ENCODE measurements around the gene COMMD9. TPM values are rescaled to one million over a fixed set of nuclear protein-coding genes. Genes with fewer than 3 reads are reported as not detected.

Gene COMMD9
- total RNA-seq, 1 donor from 2014 or later: 53.5 TPM

- DNase-seq (ENCODE audit: low spot score in 2 of 2, unreplicated experiment in 2 of 2): no peak
These were observed 17.7 kb upstream of the COMMD9 start for GRCh38 chr11:36306888-36307287.

GRCh38 chr11:36305047-36305446, 15.8 kb upstream of the COMMD9 start:
- H3K27ac Mint-ChIP-seq: no peak overlapping the region
- H3K9me3 Mint-ChIP-seq: no peaks in the 10 kb centered on the region
- H3K27me3 Mint-ChIP-seq (ENCODE audit: low read depth): peaks cover 3% of the 10 kb centered on the region
- no peaks in the 10 kb centered on the region for H3K36me3 Mint-ChIP-seq
- no peaks in the 10 kb centered on the region for H3K4me1 Mint-ChIP-seq
- no peak for TF ChIP-seq CTCF (IDR thresholded peaks at IDR 0.05; ENCODE audit: unreplicated experiment)
- no peak for DNase-seq (ENCODE audit: low spot score in 2 of 2, unreplicated experiment in 2 of 2)
- H3K4me3 Mint-ChIP-seq: no peak overlapping the region

More at GRCh38 chr11:36306888-36307287, 17.7 kb upstream of the COMMD9 start:
- Mint-ChIP-seq H3K36me3 (no peaks in the 10 kb centered on the region), H3K4me3 (no peak overlapping the region), H3K27me3 (ENCODE audit: low read depth) (no peaks in the 10 kb centered on the region), H3K4me1 (no peaks in the 10 kb centered on the region), H3K9me3 (no peaks in the 10 kb centered on the region), H3K27ac (no peak overlapping the region)
- TF ChIP-seq CTCF (IDR thresholded peaks at IDR 0.05; ENCODE audit: unreplicated experiment): peak; percentile 63

GRCh38 chr11:36304351-36304750, 15.1 kb upstream of the COMMD9 start:
- no peak overlapping the region for H3K27ac Mint-ChIP-seq
- TF ChIP-seq CTCF (IDR thresholded peaks at IDR 0.05; ENCODE audit: unreplicated experiment): no peak
- H3K9me3 Mint-ChIP-seq: no peaks in the 10 kb centered on the region
- H3K4me3 Mint-ChIP-seq: no peak overlapping the region
- H3K4me1 Mint-ChIP-seq: no peaks in the 10 kb centered on the region
- DNase-seq (ENCODE audit: low spot score in 2 of 2, unreplicated experiment in 2 of 2): no peak
- peaks cover 3% of the 10 kb centered on the region for H3K27me3 Mint-ChIP-seq (ENCODE audit: low read depth)
- no peaks in the 10 kb centered on the region for H3K36me3 Mint-ChIP-seq

- H3K4me3 Mint-ChIP-seq: no peak overlapping the region
- H3K9me3 Mint-ChIP-seq: no peaks in the 10 kb centered on the region
- no peak for DNase-seq (ENCODE audit: low spot score in 2 of 2, unreplicated experiment in 2 of 2)
- H3K27me3 Mint-ChIP-seq (ENCODE audit: low read depth): peaks cover 9% of the 10 kb centered on the region
- no peak overlapping the region for H3K27ac Mint-ChIP-seq
- no peak for TF ChIP-seq CTCF (IDR thresholded peaks at IDR 0.05; ENCODE audit: unreplicated experiment)
- no peaks in the 10 kb centered on the region for H3K4me1 Mint-ChIP-seq
- H3K36me3 Mint-ChIP-seq: no peaks in the 10 kb centered on the region
These were observed 11.4 kb upstream of the COMMD9 start for GRCh38 chr11:36300650-36301049.

- no peak overlapping the region for H3K27ac Mint-ChIP-seq
These were observed 7.8 kb upstream of the COMMD9 start for GRCh38 chr11:36296884-36297543.

More at GRCh38 chr11:36296884-36297543, 7.8 kb upstream of the COMMD9 start:
- no peak overlapping the region for H3K4me3 Mint-ChIP-seq
- no peaks in the 10 kb centered on the region for H3K4me1 Mint-ChIP-seq
- no peak for TF ChIP-seq CTCF (IDR thresholded peaks at IDR 0.05; ENCODE audit: unreplicated experiment)
- no peaks in the 10 kb centered on the region for H3K9me3 Mint-ChIP-seq
- no peak for DNase-seq (ENCODE audit: low spot score in 2 of 2, unreplicated experiment in 2 of 2)
- peaks cover 9% of the 10 kb centered on the region for H3K27me3 Mint-ChIP-seq (ENCODE audit: low read depth)
- H3K36me3 Mint-ChIP-seq: no peaks in the 10 kb centered on the region
